ENCODE results near the gene DYNLT2. TPM values are rescaled to one million over a fixed set of nuclear protein-coding genes. Genes with fewer than 3 reads are reported as not detected.
A peak's percentile ranks its signal among the peaks of the same experiment; 100 is the strongest.

DYNLT2 gene
- total RNA-seq, 1 donor from 2014 or later, result 0.51 TPM

GRCh38 chr6:169738976-169739529 is 12.3 kb downstream of the DYNLT2 start:
- no peak for DNase-seq (ENCODE audit: low read depth in 2 of 2)

- no peak for DNase-seq (ENCODE audit: low read depth in 2 of 2)
Measured at GRCh38 chr6:169738204-169738975, 13.0 kb downstream of the DYNLT2 start.

GRCh38 chr6:169729961-169730360 is 21.4 kb downstream of the DYNLT2 start:
- DNase-seq (ENCODE audit: low read depth in 2 of 2), result no peak

- no peak for DNase-seq (ENCODE audit: low read depth in 2 of 2)
Measured at GRCh38 chr6:169726963-169727362, 24.4 kb downstream of the DYNLT2 start.

GRCh38 chr6:169726049-169726400 is 25.3 kb downstream of the DYNLT2 start:
- DNase-seq (ENCODE audit: low read depth in 2 of 2), result no peak

- peak; percentile 45 to 88 for DNase-seq (ENCODE audit: low read depth in 2 of 2)
Measured at GRCh38 chr6:169725125-169726048, 26.0 kb downstream of the DYNLT2 start.

GRCh38 chr6:169724494-169725124 is 26.8 kb downstream of the DYNLT2 start, which contains the start of gene PHF10:
PHF10 (minus strand) TSS chr6:169724500; CDS start chr6:169723931, 569 bp downstream.
- peak; percentile 16 to 76 for DNase-seq (ENCODE audit: low read depth in 2 of 2)

GRCh38 chr6:169723991-169724493 is 27.3 kb downstream of the DYNLT2 start:
- DNase-seq (ENCODE audit: low read depth in 2 of 2), result peak in 1 of 2 donors; percentile 40

GRCh38 chr6:169723200-169723909 is 28.0 kb downstream of the DYNLT2 start:
- peak; percentile 30 to 73 for DNase-seq (ENCODE audit: low read depth in 2 of 2)

GRCh38 chr6:169722362-169723199 is 28.8 kb downstream of the DYNLT2 start:
- DNase-seq (ENCODE audit: low read depth in 2 of 2), result peak; percentile 34 to 83

- DNase-seq (ENCODE audit: low read depth in 2 of 2), result no peak
Measured at GRCh38 chr6:169720207-169720855, 31.0 kb downstream of the DYNLT2 start.

GRCh38 chr6:169719117-169719516 is 32.3 kb downstream of the DYNLT2 start:
- DNase-seq (ENCODE audit: low read depth in 2 of 2), result peak in 1 of 2 donors; percentile 32

GRCh38 chr6:169714595-169714994 is 36.8 kb downstream of the DYNLT2 start:
- no peak for DNase-seq (ENCODE audit: low read depth in 2 of 2)

GRCh38 chr6:169714178-169714577 is 37.2 kb downstream of the DYNLT2 start:
- DNase-seq (ENCODE audit: low read depth in 2 of 2), result no peak

GRCh38 chr6:169710009-169710408 is 41.4 kb downstream of the DYNLT2 start:
- DNase-seq (ENCODE audit: low read depth in 2 of 2), result no peak

- DNase-seq (ENCODE audit: low read depth in 2 of 2), result no peak
Measured at GRCh38 chr6:169709293-169709692, 42.1 kb downstream of the DYNLT2 start.

- no peak for DNase-seq (ENCODE audit: low read depth in 2 of 2)
Measured at GRCh38 chr6:169707772-169708171, 43.6 kb downstream of the DYNLT2 start.

GRCh38 chr6:169702840-169703246 is 48.5 kb downstream of the DYNLT2 start:
- no peak for DNase-seq (ENCODE audit: low read depth in 2 of 2)
